H1 (cell line): ENCODE results near the gene CAMKK1.

Experiments used
- BRCA1 ChIP-seq: IDR thresholded peaks from 2 replicates; pipeline ENCODE4 v1.6.1; 2012; ENCODE audit warnings: low read depth, low read length, improper control_type of control experiment
- JUN ChIP-seq: IDR thresholded peaks from 2 replicates; pipeline ENCODE4 v1.6.1; 2011; ENCODE audit warnings: low read depth, mild to moderate bottlenecking, improper control_type of control experiment, low read length
- POLR2A ChIP-seq, 2 experiments: IDR thresholded peaks; 1 replicate in 1 of 2; 2 replicates in 1 of 2; pipeline ENCODE4 v1.6.1; 2011; ENCODE audit warnings: low read depth in 2 of 2, low read length in 2 of 2, mild to moderate bottlenecking in 2 of 2; ENCODE audit errors: control extremely low read depth in 1 of 2
- POLR2AphosphoS5 ChIP-seq: IDR thresholded peaks from 2 replicates; pipeline ENCODE4 v1.6.1; 2011; ENCODE audit warnings: low read depth, low read length

GRCh38 chr17:3877220-3877619, 15.6 kb downstream of the CAMKK1 start:
- no peak for TF ChIP-seq BRCA1
- no peak for TF ChIP-seq POLR2A (IDR thresholded peaks at IDR 0.05; ENCODE audit: control extremely low read depth in 1 of 2, low read depth in 2 of 2, low read length in 2 of 2)
- no peak for TF ChIP-seq JUN
- TF ChIP-seq POLR2AphosphoS5: no peak
